IMR-90 (cell line): ENCODE data around the gene PROZ. TPM values are rescaled to one million over a fixed set of nuclear protein-coding genes. Genes with fewer than 3 reads are reported as not detected.

Experiments
- ATAC-seq: fragments of 200-7000 bp; cut with Tn5 transposase; 2 replicates; pipeline ENCODE4 v1.9.1; 2020; ENCODE audit warnings: low read depth, mild to moderate bottlenecking, moderate library complexity
- BruUV-seq: library from RNA; stranded (reverse); fragments of 400-500 nt; replicated peaks from 2 replicates; lab custom pipeline; 2021; lab: Mats Ljungman, UMichigan
- CTCF ChIA-PET: fragments of 300-600 bp; formaldehyde crosslinking; extraction: SDS; loops from one replicate; lab custom pipeline; 2021; ENCODE audit warnings: antibody characterized with exemption; lab: Yijun Ruan, JAX
- POLR2A ChIA-PET: fragments of 300-600 bp; sonication (Branson Sonifier 250); formaldehyde crosslinking; loops from one replicate; lab custom pipeline; 2022; ENCODE audit warnings: antibody characterized with exemption; ENCODE audit not compliant: unreplicated experiment; lab: Charles Lee
- DNase-seq: peaks from one replicate; pipeline ENCODE4 v3.0.0; 2013
- H2AFZ ChIP-seq: replicated peaks from 2 replicates; pipeline ENCODE3; 2013; ENCODE audit warnings: low read length, mild to moderate bottlenecking; ENCODE audit not compliant: poor library complexity
- H2AK5ac ChIP-seq: 2 replicates; pipeline ENCODE4 v1.6.1; 2013; ENCODE audit warnings: low read depth, low read length, inconsistent platforms
- H2AK9ac ChIP-seq: replicated peaks from 2 replicates; pipeline ENCODE3; 2013; ENCODE audit warnings: mild to moderate bottlenecking, low read depth, low read length, moderate library complexity; ENCODE audit not compliant: poor library complexity
- H2BK120ac ChIP-seq: 2 replicates; pipeline ENCODE4 v1.6.1; 2013; ENCODE audit warnings: low read depth, low read length, inconsistent platforms
- H2BK15ac ChIP-seq: 3 replicates; pipeline ENCODE4 v1.6.1; 2013; ENCODE audit warnings: low read depth, low read length, inconsistent platforms
- H2BK20ac ChIP-seq: 2 replicates; pipeline ENCODE4 v1.6.1; 2013; ENCODE audit warnings: low read depth, mild to moderate bottlenecking, inconsistent platforms, low read length, moderate library complexity
- H2BK5ac ChIP-seq: 2 replicates; pipeline ENCODE4 v1.6.1; 2013; ENCODE audit warnings: mild to moderate bottlenecking, low read depth, low read length, inconsistent platforms; ENCODE audit not compliant: poor library complexity, severe bottlenecking
- H3K14ac ChIP-seq: replicated peaks from 2 replicates; pipeline ENCODE4 v1.6.1; 2013; ENCODE audit warnings: low read depth, low read length, inconsistent platforms
- H3K18ac ChIP-seq: 2 replicates; pipeline ENCODE4 v1.6.1; 2013; ENCODE audit warnings: low read depth, low read length, control low read depth
- H3K23ac ChIP-seq: 2 replicates; pipeline ENCODE4 v1.6.1; 2013; ENCODE audit warnings: low read depth, low read length, inconsistent platforms
- H3K27ac ChIP-seq: 2 replicates; pipeline ENCODE4 v1.5.1; 2013; ENCODE audit warnings: mild to moderate bottlenecking, control low read depth, low read length; ENCODE audit not compliant: insufficient read depth
- H3K27me3 ChIP-seq: 2 replicates; pipeline ENCODE4 v1.6.1; 2013; ENCODE audit warnings: low read length; ENCODE audit not compliant: control insufficient read depth, insufficient read depth
- H3K36me3 ChIP-seq: 2 replicates; pipeline ENCODE4 v1.6.1; 2013; ENCODE audit warnings: low read length, mixed read lengths; ENCODE audit not compliant: control insufficient read depth, insufficient read depth
- H3K4ac ChIP-seq: 2 replicates; pipeline ENCODE4 v1.6.1; 2013; ENCODE audit warnings: low read depth, low read length, inconsistent platforms
- H3K4me1 ChIP-seq: 2 replicates; pipeline ENCODE4 v1.6.1; 2013; ENCODE audit warnings: low read length, mixed read lengths; ENCODE audit not compliant: control insufficient read depth, insufficient read depth
- H3K4me2 ChIP-seq: 2 replicates; pipeline ENCODE4 v1.6.1; 2013; ENCODE audit warnings: low read depth, mild to moderate bottlenecking, control low read depth, low read length, moderate library complexity
- H3K4me3 ChIP-seq: 2 replicates; pipeline ENCODE4 v1.5.1; 2013; ENCODE audit warnings: low read depth, mild to moderate bottlenecking, control low read depth, low read length, moderate library complexity; ENCODE audit not compliant: insufficient read depth
- H3K56ac ChIP-seq: 2 replicates; pipeline ENCODE4 v1.6.1; 2013; ENCODE audit warnings: low read length, inconsistent platforms; ENCODE audit not compliant: insufficient read depth; ENCODE audit errors: extremely low read depth
- H3K79me1 ChIP-seq, 2 experiments: 2 replicates each; pipeline ENCODE4 v1.6.1; 2013; ENCODE audit warnings: low read length in 2 of 2, inconsistent platforms in 1 of 2, low read depth in 1 of 2
- H3K9ac ChIP-seq: 2 replicates; pipeline ENCODE4 v1.6.1; 2013; ENCODE audit warnings: low read depth, low read length, control low read depth
- H3K9me1 ChIP-seq: 2 replicates; pipeline ENCODE4 v1.6.1; 2013; ENCODE audit warnings: low read length, inconsistent platforms; ENCODE audit not compliant: insufficient read depth
- H3K9me3 ChIP-seq: 2 replicates; pipeline ENCODE4 v1.6.1; 2013; ENCODE audit warnings: low read length; ENCODE audit not compliant: control insufficient read depth, insufficient read depth
- H4K20me1 ChIP-seq: 2 replicates; pipeline ENCODE4 v1.6.1; 2013; ENCODE audit warnings: low read length, inconsistent platforms; ENCODE audit not compliant: insufficient read depth
- H4K5ac ChIP-seq: 2 replicates; pipeline ENCODE4 v1.6.1; 2013; ENCODE audit warnings: mild to moderate bottlenecking, low read depth, low read length, control low read depth
- H4K8ac ChIP-seq, 2 experiments: 2 replicates each; pipeline ENCODE4 v1.6.1; 2013; ENCODE audit warnings: low read depth in 2 of 2, low read length in 2 of 2, control low read depth in 1 of 2, inconsistent platforms in 1 of 2
- H4K91ac ChIP-seq: 2 replicates; pipeline ENCODE4 v1.6.1; 2013; ENCODE audit warnings: low read depth, low read length, inconsistent platforms; ENCODE audit not compliant: insufficient read depth
- BHLHE40 ChIP-seq: fragments of 150-350 bp; IDR thresholded peaks from 2 replicates; pipeline ENCODE4 v1.6.1; 2016; ENCODE audit warnings: mild to moderate bottlenecking, low read depth, low read length
- CEBPB ChIP-seq: IDR thresholded peaks from 2 replicates; pipeline ENCODE4 v1.6.1; 2012; ENCODE audit warnings: low read depth, low read length, improper control_type of control experiment
- CHD1 ChIP-seq: IDR thresholded peaks from 2 replicates; pipeline ENCODE4 v1.6.1; 2012; ENCODE audit warnings: low read depth, low read length, improper control_type of control experiment
- FOS ChIP-seq: fragments of 150-350 bp; IDR thresholded peaks from 2 replicates; pipeline ENCODE4 v1.6.1; 2016; ENCODE audit warnings: low read depth, low read length
- MAFK ChIP-seq: IDR thresholded peaks from 2 replicates; pipeline ENCODE4 v1.6.1; 2012; ENCODE audit warnings: low read depth, low read length, improper control_type of control experiment
- MAZ ChIP-seq: IDR thresholded peaks from 2 replicates; pipeline ENCODE4 v1.6.1; 2012; ENCODE audit warnings: low read depth, mild to moderate bottlenecking, low read length, improper control_type of control experiment, moderate library complexity, borderline replicate concordance
- MXI1 ChIP-seq: IDR thresholded peaks from 2 replicates; pipeline ENCODE4 v1.6.1; 2012; ENCODE audit warnings: low read depth, mild to moderate bottlenecking, low read length, moderate library complexity, borderline replicate concordance
- NFE2L2 ChIP-seq: fragments of 150-350 bp; IDR thresholded peaks from 2 replicates; pipeline ENCODE4 v1.6.1; 2016; ENCODE audit warnings: low read depth, mild to moderate bottlenecking, low read length
- POLR2A ChIP-seq: IDR thresholded peaks from 2 replicates; pipeline ENCODE4 v1.6.1; 2012; ENCODE audit warnings: mild to moderate bottlenecking, low read depth, low read length
- RAD21 ChIP-seq: IDR thresholded peaks from 2 replicates; pipeline ENCODE4 v1.6.1; 2012; ENCODE audit warnings: low read length, improper control_type of control experiment
- RCOR1 ChIP-seq: IDR thresholded peaks from 2 replicates; pipeline ENCODE4 v1.6.1; 2012; ENCODE audit warnings: mild to moderate bottlenecking, low read length, improper control_type of control experiment; ENCODE audit not compliant: insufficient replicate concordance
- RFX5 ChIP-seq: IDR thresholded peaks from 2 replicates; pipeline ENCODE4 v1.8.0; 2012; ENCODE audit warnings: low read depth, mild to moderate bottlenecking, low read length, moderate library complexity
- SMC3 ChIP-seq: fragments of 150-350 bp; IDR thresholded peaks from 2 replicates; pipeline ENCODE4 v1.6.1; 2016; ENCODE audit warnings: low read depth, mild to moderate bottlenecking, antibody characterized with exemption, low read length, moderate library complexity
- WGBS, 2 experiments: methylation state at CpG; one replicate each; pipeline versions ENCODE4 v1.1.5 to v1.1.7; 2013; ENCODE audit warnings: missing lambda C conversion rate in 2 of 2; ENCODE audit not compliant: insufficient read length in 1 of 2; ENCODE audit errors: extremely low coverage in 2 of 2; 5-methylcytosine and 5-hydroxymethylcytosine counted together
- dilution Hi-C: fragments of 300-500 bp; cut with HindIII; formaldehyde crosslinking; loops from one replicate; pipeline ENCODE4 v1.14.3; 2018; ENCODE audit warnings: low sequenced_read_pairs; ENCODE audit not compliant: unreplicated experiment
- in situ Hi-C: fragments of 300-500 bp; cut with MboI; formaldehyde crosslinking; loops from 3 replicates; pipeline ENCODE4 v1.14.3; 2019; ENCODE audit warnings: low sequenced_read_pairs, inconsistent platforms, mixed read lengths
- intact Hi-C: fragments of 100-400 bp; cut with micrococcal nuclease; formaldehyde crosslinking; loops from 2 replicates; pipeline ENCODE4 v1.10.0; 2022
- polyA plus RNA-seq, 3 experiments: library from polyadenylated mRNA; depleted of rRNA; stranded (reverse); fragments of >200 nt; gene quantifications; 2 replicates each; pipeline ENCODE4 v1.2.3, GENCODE V29; 2012; ENCODE audit warnings: low replicate concordance in 1 of 3
- total RNA-seq: library from RNA; depleted of rRNA; stranded (reverse); fragments of >200 nt; gene quantifications from 2 replicates; pipeline ENCODE4 v1.2.3, GENCODE V29; 2012
- TF ChIP-seq, protein P1 (sequence below): conservative IDR thresholded peaks from 2 replicates; pipeline ENCODE4 v1.5.1; 2012; ENCODE audit warnings: mild to moderate bottlenecking, low read depth, low read length, improper control_type of control experiment
- TF ChIP-seq, protein P2 (sequence below): fragments of 150-350 bp; IDR thresholded peaks from 2 replicates; pipeline ENCODE4 v1.6.1; 2016; ENCODE audit warnings: low read depth, mild to moderate bottlenecking, low read length, moderate library complexity, borderline replicate concordance
- TF ChIP-seq, protein P3 (sequence below): fragments of 150-350 bp; IDR thresholded peaks from 2 replicates; pipeline ENCODE4 v1.6.1; 2017; ENCODE audit warnings: mild to moderate bottlenecking, antibody characterized with exemption, low read length, low read depth

The PROZ gene
- total and polyA plus RNA-seq, 2 of the 4 experiments (the other 2 are of a cell fraction) = not detected

DNA sequence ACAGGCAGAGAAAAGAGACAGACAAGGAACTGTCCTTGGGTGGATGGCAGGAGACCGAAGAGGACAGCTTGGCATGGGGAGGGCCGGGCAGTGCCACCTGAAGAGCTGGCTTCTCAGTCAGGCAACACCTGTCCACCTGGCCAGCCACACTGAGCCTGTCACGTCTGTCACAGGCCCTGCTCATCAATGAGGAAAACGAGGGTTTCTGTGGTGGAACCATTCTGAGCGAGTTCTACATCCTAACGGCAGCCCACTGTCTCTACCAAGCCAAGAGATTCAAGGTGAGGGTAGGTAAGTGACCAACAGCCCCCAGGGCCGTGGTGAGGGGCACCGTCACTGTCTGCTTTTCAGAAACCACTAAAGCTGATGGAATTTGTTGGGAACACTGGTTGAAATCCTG is 11.2 kb upstream of the PROZ start:
- ChIA-PET POLR2A (no interaction called here), CTCF (no interaction called here)
- H3K23ac ChIP-seq = no peak overlapping the region
- H4K20me1 ChIP-seq = no peaks in the 10 kb centered on the region
- TF ChIP-seq MAZ = no peak
- no peak for TF ChIP-seq POLR2A
- no peak for TF ChIP-seq RFX5
- no peak for TF ChIP-seq BHLHE40
- TF ChIP-seq, protein P1, sequence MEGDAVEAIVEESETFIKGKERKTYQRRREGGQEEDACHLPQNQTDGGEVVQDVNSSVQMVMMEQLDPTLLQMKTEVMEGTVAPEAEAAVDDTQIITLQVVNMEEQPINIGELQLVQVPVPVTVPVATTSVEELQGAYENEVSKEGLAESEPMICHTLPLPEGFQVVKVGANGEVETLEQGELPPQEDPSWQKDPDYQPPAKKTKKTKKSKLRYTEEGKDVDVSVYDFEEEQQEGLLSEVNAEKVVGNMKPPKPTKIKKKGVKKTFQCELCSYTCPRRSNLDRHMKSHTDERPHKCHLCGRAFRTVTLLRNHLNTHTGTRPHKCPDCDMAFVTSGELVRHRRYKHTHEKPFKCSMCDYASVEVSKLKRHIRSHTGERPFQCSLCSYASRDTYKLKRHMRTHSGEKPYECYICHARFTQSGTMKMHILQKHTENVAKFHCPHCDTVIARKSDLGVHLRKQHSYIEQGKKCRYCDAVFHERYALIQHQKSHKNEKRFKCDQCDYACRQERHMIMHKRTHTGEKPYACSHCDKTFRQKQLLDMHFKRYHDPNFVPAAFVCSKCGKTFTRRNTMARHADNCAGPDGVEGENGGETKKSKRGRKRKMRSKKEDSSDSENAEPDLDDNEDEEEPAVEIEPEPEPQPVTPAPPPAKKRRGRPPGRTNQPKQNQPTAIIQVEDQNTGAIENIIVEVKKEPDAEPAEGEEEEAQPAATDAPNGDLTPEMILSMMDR = no peak
- TF ChIP-seq RCOR1 = no peak
- TF ChIP-seq RAD21 = no peak
- TF ChIP-seq, protein P2, sequence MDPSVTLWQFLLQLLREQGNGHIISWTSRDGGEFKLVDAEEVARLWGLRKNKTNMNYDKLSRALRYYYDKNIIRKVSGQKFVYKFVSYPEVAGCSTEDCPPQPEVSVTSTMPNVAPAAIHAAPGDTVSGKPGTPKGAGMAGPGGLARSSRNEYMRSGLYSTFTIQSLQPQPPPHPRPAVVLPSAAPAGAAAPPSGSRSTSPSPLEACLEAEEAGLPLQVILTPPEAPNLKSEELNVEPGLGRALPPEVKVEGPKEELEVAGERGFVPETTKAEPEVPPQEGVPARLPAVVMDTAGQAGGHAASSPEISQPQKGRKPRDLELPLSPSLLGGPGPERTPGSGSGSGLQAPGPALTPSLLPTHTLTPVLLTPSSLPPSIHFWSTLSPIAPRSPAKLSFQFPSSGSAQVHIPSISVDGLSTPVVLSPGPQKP = no peak
- no peak for TF ChIP-seq CHD1
- TF ChIP-seq, protein P3, sequence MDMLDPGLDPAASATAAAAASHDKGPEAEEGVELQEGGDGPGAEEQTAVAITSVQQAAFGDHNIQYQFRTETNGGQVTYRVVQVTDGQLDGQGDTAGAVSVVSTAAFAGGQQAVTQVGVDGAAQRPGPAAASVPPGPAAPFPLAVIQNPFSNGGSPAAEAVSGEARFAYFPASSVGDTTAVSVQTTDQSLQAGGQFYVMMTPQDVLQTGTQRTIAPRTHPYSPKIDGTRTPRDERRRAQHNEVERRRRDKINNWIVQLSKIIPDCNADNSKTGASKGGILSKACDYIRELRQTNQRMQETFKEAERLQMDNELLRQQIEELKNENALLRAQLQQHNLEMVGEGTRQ = no peak
- no peak for TF ChIP-seq MXI1
- TF ChIP-seq SMC3 = no peak
- no peak for TF ChIP-seq FOS
- no peak for TF ChIP-seq NFE2L2
- TF ChIP-seq MAFK = no peak
- TF ChIP-seq CEBPB = no peak
- no peak overlapping the region for H2AK9ac ChIP-seq
- no peak overlapping the region for H3K4me3 ChIP-seq
- no peak overlapping the region for H3K56ac ChIP-seq
- no peak for DNase-seq
- H4K8ac ChIP-seq = no peak overlapping the region
- WGBS, 2 experiments = 79% methylated on average over 4 of the region's 8 CpGs; no CpG with 5 or more reads in 1 of the 2 experiments
- no peaks in the 10 kb centered on the region; the same call in 1 of the 2 replicates for H3K9me1 ChIP-seq
- ATAC-seq = no peak
- H3K36me3 ChIP-seq = no peaks in the 10 kb centered on the region
- H2AK5ac ChIP-seq = no peak overlapping the region
- H3K27ac ChIP-seq = no peak overlapping the region
- no peak overlapping the region for H2AFZ ChIP-seq
- H4K91ac ChIP-seq = no peak overlapping the region
- H3K4ac ChIP-seq = no peak overlapping the region
- no peak overlapping the region for H2BK20ac ChIP-seq
- BruUV-seq = no TSS peak
- H2BK5ac ChIP-seq = no peak overlapping the region
- H3K9ac ChIP-seq = no peak overlapping the region
- in situ Hi-C loops = no loop called here
- H3K18ac ChIP-seq = no peak overlapping the region
- H3K4me2 ChIP-seq = no peak overlapping the region
- H3K9me3 ChIP-seq = no peaks in the 10 kb centered on the region
- H3K4me1 ChIP-seq = peaks cover 2% of the 10 kb centered on the region
- H4K5ac ChIP-seq = no peak overlapping the region
- no peak overlapping the region for H2BK120ac ChIP-seq
- H3K79me1 ChIP-seq = no peaks in the 10 kb centered on the region
- no peak overlapping the region for H2BK15ac ChIP-seq
- dilution Hi-C loops = no loop called here
- intact Hi-C loops = no loop called here
- H3K14ac ChIP-seq = no peak overlapping the region
- H3K27me3 ChIP-seq = 0 out of 2 replicates have a peak, but pooled peaks cover 2% of the 10 kb centered on the region
